ENCODE measurements around the gene SLC25A43.

- TF ChIP-seq CTCF (IDR thresholded peaks at IDR 0.05) = no peak
- TF ChIP-seq POLR2A (IDR thresholded peaks at IDR 0.05) = no peak
Observed at GRCh38 chrX:119486745-119487144, 87.6 kb downstream of the SLC25A43 start.

All from lower leg skin (tissue), 3 donors.